Keratinocyte (primary cell): ENCODE measurements around the gene MID1.

Source experiments
- EZH2 ChIP-seq: IDR thresholded peaks from one replicate; pipeline ENCODE4 v1.6.1; 2012; ENCODE audit warnings: inconsistent platforms, mild to moderate bottlenecking, low read length, moderate library complexity
- TF ChIP-seq, protein P1 (sequence below), 3 experiments: IDR thresholded peaks in 1 of 3; conservative IDR thresholded peaks in 1 of 3; optimal IDR thresholded peaks in 1 of 3; 2 replicates in 2 of 3; 3 replicates in 1 of 3; pipeline versions ENCODE3 to v1.5.1; 2011; ENCODE audit warnings: low read length in 3 of 3, mild to moderate bottlenecking in 3 of 3, moderate library complexity in 2 of 3, control low read depth in 1 of 3, inconsistent platforms in 1 of 3; ENCODE audit not compliant: insufficient read depth in 2 of 3; ENCODE audit errors: extremely low read depth in 1 of 3

GRCh38 chrX:10519278-10519677 is 101.1 kb downstream of the MID1 start:
- TF ChIP-seq, protein P1, sequence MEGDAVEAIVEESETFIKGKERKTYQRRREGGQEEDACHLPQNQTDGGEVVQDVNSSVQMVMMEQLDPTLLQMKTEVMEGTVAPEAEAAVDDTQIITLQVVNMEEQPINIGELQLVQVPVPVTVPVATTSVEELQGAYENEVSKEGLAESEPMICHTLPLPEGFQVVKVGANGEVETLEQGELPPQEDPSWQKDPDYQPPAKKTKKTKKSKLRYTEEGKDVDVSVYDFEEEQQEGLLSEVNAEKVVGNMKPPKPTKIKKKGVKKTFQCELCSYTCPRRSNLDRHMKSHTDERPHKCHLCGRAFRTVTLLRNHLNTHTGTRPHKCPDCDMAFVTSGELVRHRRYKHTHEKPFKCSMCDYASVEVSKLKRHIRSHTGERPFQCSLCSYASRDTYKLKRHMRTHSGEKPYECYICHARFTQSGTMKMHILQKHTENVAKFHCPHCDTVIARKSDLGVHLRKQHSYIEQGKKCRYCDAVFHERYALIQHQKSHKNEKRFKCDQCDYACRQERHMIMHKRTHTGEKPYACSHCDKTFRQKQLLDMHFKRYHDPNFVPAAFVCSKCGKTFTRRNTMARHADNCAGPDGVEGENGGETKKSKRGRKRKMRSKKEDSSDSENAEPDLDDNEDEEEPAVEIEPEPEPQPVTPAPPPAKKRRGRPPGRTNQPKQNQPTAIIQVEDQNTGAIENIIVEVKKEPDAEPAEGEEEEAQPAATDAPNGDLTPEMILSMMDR (optimal IDR thresholded peaks at IDR 0.05 in 1 of 3, IDR thresholded peaks at IDR 0.05 in 1 of 3, conservative IDR thresholded peaks at IDR 0.05 in 1 of 3; ENCODE audit: extremely low read depth in 1 of 3, insufficient read depth in 2 of 3, low read length in 3 of 3) = no peak
- TF ChIP-seq EZH2 = no peak
